Measurements from ENCODE around the gene MRPL2. TPM values are rescaled to one million over a fixed set of nuclear protein-coding genes. Genes with fewer than 3 reads are reported as not detected.
"Not testable (repeated sequence)": the region's sequence is repeated elsewhere in the genome, so short reads cannot be mapped to it uniquely, and the experiment has no call there.

Gene MRPL2
- total RNA-seq, 2 experiments from 2014 or later: 42.8 to 48.0 TPM

GRCh38 chr6:43082806-43083655 is 23.8 kb upstream of the MRPL2 start:
- ATAC-seq (ENCODE audit: poor library complexity) (no peak), DNase-seq (no peak)
- intact Hi-C loops (cut with DNase I, micrococcal nuclease): no loop called here
- H3K27ac Mint-ChIP-seq: no peak overlapping the region
- peaks cover 3% of the 10 kb centered on the region for H3K4me1 Mint-ChIP-seq (ENCODE audit: low read depth)
- CTCF ChIA-PET: no interaction called here
- Histone ChIP-seq H3K36me3 (ENCODE audit: insufficient read depth, low read length) (no peaks in the 10 kb centered on the region), H3K27me3 (ENCODE audit: control insufficient read depth in 1 of 2, insufficient read depth in 2 of 2, low read length in 2 of 2) (no peaks in the 10 kb centered on the region), H3K9me3 (ENCODE audit: control insufficient read depth in 1 of 2, insufficient read depth in 1 of 2, low read length in 2 of 2) (no peaks in the 10 kb centered on the region), H3K27ac (ENCODE audit: low read depth in 1 of 2, low read length in 2 of 2) (no peak overlapping the region), H3K4me3 (ENCODE audit: low read length) (no peak overlapping the region), H3K4me1 (ENCODE audit: insufficient read depth, low read length) (no peaks in the 10 kb centered on the region)
- no peaks in the 10 kb centered on the region for H3K9me3 Mint-ChIP-seq
- TF ChIP-seq CTCF (IDR thresholded peaks at IDR 0.05): no peak
- peaks cover 8% of the 10 kb centered on the region for H3K27me3 Mint-ChIP-seq
- no peaks in the 10 kb centered on the region for H3K36me3 Mint-ChIP-seq (ENCODE audit: low read depth)
- no peak overlapping the region for H3K4me3 Mint-ChIP-seq
- POLR2A ChIA-PET: no interaction called here

- H3K4me3 ChIP-seq (ENCODE audit: low read length); POLR2A ChIA-PET; ATAC-seq (ENCODE audit: poor library complexity); H3K27ac ChIP-seq (ENCODE audit: low read depth in 1 of 2, low read length in 2 of 2); H3K4me1 Mint-ChIP-seq (ENCODE audit: low read depth); intact Hi-C loops (cut with DNase I, micrococcal nuclease); H3K9me3 ChIP-seq (ENCODE audit: control insufficient read depth in 1 of 2, insufficient read depth in 1 of 2, low read length in 2 of 2); H3K27ac Mint-ChIP-seq; H3K4me1 ChIP-seq (ENCODE audit: insufficient read depth, low read length); H3K36me3 ChIP-seq (ENCODE audit: insufficient read depth, low read length); H3K9me3 Mint-ChIP-seq; H3K36me3 Mint-ChIP-seq (ENCODE audit: low read depth); CTCF ChIA-PET; DNase-seq: not testable (repeated sequence)
- H3K27me3 ChIP-seq (ENCODE audit: control insufficient read depth in 1 of 2, insufficient read depth in 2 of 2, low read length in 2 of 2): peaks cover 9 to 10% of the 10 kb centered on the region in 2 experiments
- Mint-ChIP-seq H3K4me3 (peak overlapping the region; percentile 15), H3K27me3 (peaks cover 13% of the 10 kb centered on the region)
Observed at GRCh38 chr6:43081922-43082321, 22.7 kb upstream of the MRPL2 start.

DNA sequence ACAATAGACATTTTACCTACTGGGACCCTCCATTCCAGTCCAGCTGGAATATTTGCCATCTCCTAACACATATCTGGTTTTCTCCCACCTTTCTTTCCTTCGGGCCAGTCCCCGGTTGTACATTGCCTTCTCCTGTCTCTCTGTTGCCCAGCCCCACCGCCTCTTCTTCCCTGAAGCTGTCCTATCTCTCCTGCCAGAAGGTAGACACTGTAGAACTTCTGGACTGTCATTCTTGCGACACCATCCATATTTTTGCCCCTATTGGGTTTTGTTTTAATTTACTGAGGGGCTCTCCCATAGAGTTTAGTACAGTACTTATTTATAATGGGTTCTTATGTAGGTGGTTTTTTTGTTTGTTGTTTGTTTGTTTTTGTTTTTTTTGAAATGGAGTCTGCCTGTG is 21.8 kb upstream of the MRPL2 start:
- ChIA-PET POLR2A (no interaction called here), CTCF (no interaction called here)
- no peak overlapping the region for H3K27ac Mint-ChIP-seq
- no peaks in the 10 kb centered on the region for H3K9me3 Mint-ChIP-seq
- ATAC-seq (ENCODE audit: poor library complexity) (no peak), DNase-seq (no peak)
- peaks cover 15 to 16% of the 10 kb centered on the region in 2 experiments for H3K27me3 ChIP-seq (ENCODE audit: control insufficient read depth in 1 of 2, insufficient read depth in 2 of 2, low read length in 2 of 2)
- H3K9me3 ChIP-seq (ENCODE audit: control insufficient read depth in 1 of 2, insufficient read depth in 1 of 2, low read length in 2 of 2): no peaks in the 10 kb centered on the region
- TF ChIP-seq CTCF (IDR thresholded peaks at IDR 0.05): no peak
- no peaks in the 10 kb centered on the region for H3K36me3 ChIP-seq (ENCODE audit: insufficient read depth, low read length)
- no peak overlapping the region for H3K27ac ChIP-seq (ENCODE audit: low read depth in 1 of 2, low read length in 2 of 2)
- no peaks in the 10 kb centered on the region for H3K36me3 Mint-ChIP-seq (ENCODE audit: low read depth)
- H3K4me1 ChIP-seq (ENCODE audit: insufficient read depth, low read length): peaks cover 12% of the 10 kb centered on the region
- peaks cover 8% of the 10 kb centered on the region for H3K4me1 Mint-ChIP-seq (ENCODE audit: low read depth)
- peaks cover 13% of the 10 kb centered on the region for H3K27me3 Mint-ChIP-seq
- intact Hi-C loops (cut with DNase I, micrococcal nuclease): no loop called here
- H3K4me3 Mint-ChIP-seq: no peak overlapping the region
- no peak overlapping the region for H3K4me3 ChIP-seq (ENCODE audit: low read length)

- no peak for ATAC-seq (ENCODE audit: poor library complexity)
- DNase-seq: no peak
- Histone ChIP-seq H3K27me3 (ENCODE audit: control insufficient read depth in 1 of 2, insufficient read depth in 2 of 2, low read length in 2 of 2) (peaks cover 23 to 24% of the 10 kb centered on the region in 2 experiments), H3K4me3 (ENCODE audit: low read length) (no peak overlapping the region), H3K9me3 (ENCODE audit: control insufficient read depth in 1 of 2, insufficient read depth in 1 of 2, low read length in 2 of 2) (no peaks in the 10 kb centered on the region), H3K27ac (ENCODE audit: low read depth in 1 of 2, low read length in 2 of 2) (no peak overlapping the region), H3K36me3 (ENCODE audit: insufficient read depth, low read length) (no peaks in the 10 kb centered on the region), H3K4me1 (ENCODE audit: insufficient read depth, low read length) (peaks cover 18% of the 10 kb centered on the region)
- intact Hi-C loops (cut with DNase I, micrococcal nuclease): no loop called here
- peaks cover 13% of the 10 kb centered on the region for H3K27me3 Mint-ChIP-seq
- H3K36me3 Mint-ChIP-seq (ENCODE audit: low read depth): peaks cover 9% of the 10 kb centered on the region
- POLR2A ChIA-PET: no interaction called here
- H3K4me1 Mint-ChIP-seq (ENCODE audit: low read depth): peaks cover 8% of the 10 kb centered on the region
- H3K27ac Mint-ChIP-seq: no peak overlapping the region
- TF ChIP-seq CTCF (IDR thresholded peaks at IDR 0.05): no peak
- CTCF ChIA-PET: no interaction called here
- no peaks in the 10 kb centered on the region for H3K9me3 Mint-ChIP-seq
- H3K4me3 Mint-ChIP-seq: no peak overlapping the region
Observed at GRCh38 chr6:43078691-43079090, 19.5 kb upstream of the MRPL2 start.

Measured in CD4-positive, alpha-beta T cell (primary cell).